ENCODE data around the gene TTLL9.

The TTLL9 gene

GRCh38 chr20:31956556-31957526, 86.4 kb downstream of the TTLL9 start:
- Histone ChIP-seq H3K36me3 (ENCODE audit: insufficient read depth, low read length) (no peaks in the 10 kb centered on the region), H3K4me1 (ENCODE audit: insufficient read depth, low read length) (no peaks in the 10 kb centered on the region), H3K4me3 (ENCODE audit: low read length) (no peak overlapping the region), H3K9me3 (ENCODE audit: insufficient read depth, low read depth, low read length) (no peaks in the 10 kb centered on the region), H3K9ac (ENCODE audit: low read depth, low read length) (no peak overlapping the region; the same call in 1 of the 2 replicates), H3K27ac (ENCODE audit: low read depth, low read length) (no peak overlapping the region), H3K27me3 (ENCODE audit: insufficient read depth, low read length) (no peaks in the 10 kb centered on the region)
- 77% methylated on average over 11 of the region's 11 CpGs for WGBS

GRCh38 chr20:31962761-31963160, 92.3 kb downstream of the TTLL9 start:
- 58% methylated on average over 2 of the region's 2 CpGs for WGBS
- Histone ChIP-seq H3K27ac (ENCODE audit: low read depth, low read length) (no peak overlapping the region), H3K4me1 (ENCODE audit: insufficient read depth, low read length) (peaks cover 5% of the 10 kb centered on the region; the same call in 1 of the 2 replicates), H3K36me3 (ENCODE audit: insufficient read depth, low read length) (no peaks in the 10 kb centered on the region), H3K9ac (ENCODE audit: low read depth, low read length) (no peak overlapping the region), H3K9me3 (ENCODE audit: insufficient read depth, low read depth, low read length) (no peaks in the 10 kb centered on the region), H3K4me3 (ENCODE audit: low read length) (no peak overlapping the region), H3K27me3 (ENCODE audit: insufficient read depth, low read length) (peaks cover 4% of the 10 kb centered on the region; the same call in 1 of the 2 replicates)

- peaks cover 6% of the 10 kb centered on the region; the same call in 1 of the 2 replicates for H3K27me3 ChIP-seq (ENCODE audit: insufficient read depth, low read length)
- no peaks in the 10 kb centered on the region for H3K36me3 ChIP-seq (ENCODE audit: insufficient read depth, low read length)
- H3K4me1 ChIP-seq (ENCODE audit: insufficient read depth, low read length) = peaks cover 5% of the 10 kb centered on the region; the same call in 1 of the 2 replicates
- WGBS = 82% methylated on average over 6 of the region's 6 CpGs
- H3K27ac ChIP-seq (ENCODE audit: low read depth, low read length) = no peak overlapping the region
- no peaks in the 10 kb centered on the region for H3K9me3 ChIP-seq (ENCODE audit: insufficient read depth, low read depth, low read length)
- no peak overlapping the region for H3K4me3 ChIP-seq (ENCODE audit: low read length)
- no peak overlapping the region for H3K9ac ChIP-seq (ENCODE audit: low read depth, low read length)
These were observed 93.5 kb downstream of the TTLL9 start for GRCh38 chr20:31963889-31964288.

- H3K27me3 ChIP-seq (ENCODE audit: insufficient read depth, low read length) = peaks cover 17% of the 10 kb centered on the region
- WGBS = 19% methylated on average over 5 of the region's 5 CpGs
These were observed 96.7 kb downstream of the TTLL9 start for GRCh38 chr20:31966991-31967655.

GRCh38 chr20:31967830-31968249, 97.4 kb downstream of the TTLL9 start, which contains the start of gene XKR7:
Gene XKR7 (plus strand): TSS chr20:31968151. CDS start chr20:31968176, 25 bp downstream.
- H3K9me3 ChIP-seq (ENCODE audit: insufficient read depth, low read depth, low read length) = no peaks in the 10 kb centered on the region
- no peak within 1 kb of the TSS; the same call in 1 of the 2 replicates for H3K27ac ChIP-seq (ENCODE audit: low read depth, low read length)
- H3K9ac ChIP-seq (ENCODE audit: low read depth, low read length) = no peak within 1 kb of the TSS
- H3K4me1 ChIP-seq (ENCODE audit: insufficient read depth, low read length) = peaks cover 5% of the 10 kb centered on the region
- 1% methylated on average over 37 of the region's 38 CpGs for WGBS
- no peaks in the 10 kb centered on the region for H3K36me3 ChIP-seq (ENCODE audit: insufficient read depth, low read length)
- H3K27me3 ChIP-seq (ENCODE audit: insufficient read depth, low read length) = peaks cover 17% of the 10 kb centered on the region
- peak within 1 kb of the TSS; percentile 69 for H3K4me3 ChIP-seq (ENCODE audit: low read length)

More at GRCh38 chr20:31966991-31967655, 96.7 kb downstream of the TTLL9 start:
- Histone ChIP-seq H3K9ac (ENCODE audit: low read depth, low read length) (no peak overlapping the region), H3K36me3 (ENCODE audit: insufficient read depth, low read length) (no peaks in the 10 kb centered on the region), H3K9me3 (ENCODE audit: insufficient read depth, low read depth, low read length) (no peaks in the 10 kb centered on the region), H3K4me3 (ENCODE audit: low read length) (peak overlapping the region; percentile 69), H3K27ac (ENCODE audit: low read depth, low read length) (no peak overlapping the region), H3K4me1 (ENCODE audit: insufficient read depth, low read length) (peaks cover 5% of the 10 kb centered on the region; the same call in 1 of the 2 replicates)

- peak overlapping the region; percentile 69 for H3K4me3 ChIP-seq (ENCODE audit: low read length)
These were observed 98.1 kb downstream of the TTLL9 start for GRCh38 chr20:31968291-31969126.

GRCh38 chr20:31969991-31970390, 99.6 kb downstream of the TTLL9 start:
- no peak overlapping the region for H3K9ac ChIP-seq (ENCODE audit: low read depth, low read length)
- no peak overlapping the region for H3K4me3 ChIP-seq (ENCODE audit: low read length)
- H3K27ac ChIP-seq (ENCODE audit: low read depth, low read length) = no peak overlapping the region
- no peaks in the 10 kb centered on the region for H3K36me3 ChIP-seq (ENCODE audit: insufficient read depth, low read length)
- WGBS = 81% methylated on average over 2 of the region's 5 CpGs
- peaks cover 11% of the 10 kb centered on the region for H3K4me1 ChIP-seq (ENCODE audit: insufficient read depth, low read length)
- H3K27me3 ChIP-seq (ENCODE audit: insufficient read depth, low read length) = peaks cover 13% of the 10 kb centered on the region
- no peaks in the 10 kb centered on the region for H3K9me3 ChIP-seq (ENCODE audit: insufficient read depth, low read depth, low read length)

More at GRCh38 chr20:31968291-31969126, 98.1 kb downstream of the TTLL9 start:
- H3K9ac ChIP-seq (ENCODE audit: low read depth, low read length) = no peak overlapping the region
- no peaks in the 10 kb centered on the region for H3K36me3 ChIP-seq (ENCODE audit: insufficient read depth, low read length)
- peaks cover 5% of the 10 kb centered on the region for H3K4me1 ChIP-seq (ENCODE audit: insufficient read depth, low read length)
- H3K27me3 ChIP-seq (ENCODE audit: insufficient read depth, low read length) = peaks cover 17% of the 10 kb centered on the region
- H3K9me3 ChIP-seq (ENCODE audit: insufficient read depth, low read depth, low read length) = no peaks in the 10 kb centered on the region
- 3% methylated on average over 57 of the region's 57 CpGs for WGBS
- H3K27ac ChIP-seq (ENCODE audit: low read depth, low read length) = no peak overlapping the region

GRCh38 chr20:31972471-31973021, 102.1 kb downstream of the TTLL9 start:
- Histone ChIP-seq H3K9ac (ENCODE audit: low read depth, low read length) (no peak overlapping the region), H3K27me3 (ENCODE audit: insufficient read depth, low read length) (peaks cover 13% of the 10 kb centered on the region), H3K27ac (ENCODE audit: low read depth, low read length) (no peak overlapping the region), H3K36me3 (ENCODE audit: insufficient read depth, low read length) (no peaks in the 10 kb centered on the region), H3K9me3 (ENCODE audit: insufficient read depth, low read depth, low read length) (no peaks in the 10 kb centered on the region), H3K4me1 (ENCODE audit: insufficient read depth, low read length) (peaks cover 11% of the 10 kb centered on the region), H3K4me3 (ENCODE audit: low read length) (no peak overlapping the region)
- WGBS = 48% methylated on average over 4 of the region's 4 CpGs

GRCh38 chr20:31974296-31974695, 103.9 kb downstream of the TTLL9 start:
- no peaks in the 10 kb centered on the region for H3K36me3 ChIP-seq (ENCODE audit: insufficient read depth, low read length)
- peaks cover 7% of the 10 kb centered on the region for H3K27me3 ChIP-seq (ENCODE audit: insufficient read depth, low read length)
- H3K9me3 ChIP-seq (ENCODE audit: insufficient read depth, low read depth, low read length) = no peaks in the 10 kb centered on the region
- H3K4me3 ChIP-seq (ENCODE audit: low read length) = no peak overlapping the region
- peaks cover 11% of the 10 kb centered on the region for H3K4me1 ChIP-seq (ENCODE audit: insufficient read depth, low read length)
- WGBS = 95% methylated on average over 2 of the region's 2 CpGs
- no peak overlapping the region for H3K9ac ChIP-seq (ENCODE audit: low read depth, low read length)
- no peak overlapping the region; the same call in 1 of the 2 replicates for H3K27ac ChIP-seq (ENCODE audit: low read depth, low read length)

GRCh38 chr20:31974951-31975487, 104.6 kb downstream of the TTLL9 start:
- peaks cover 11% of the 10 kb centered on the region for H3K4me1 ChIP-seq (ENCODE audit: insufficient read depth, low read length)
- H3K9me3 ChIP-seq (ENCODE audit: insufficient read depth, low read depth, low read length) = no peaks in the 10 kb centered on the region
- peak overlapping the region; percentile 80; the same call in 1 of the 2 replicates for H3K27ac ChIP-seq (ENCODE audit: low read depth, low read length)
- no peaks in the 10 kb centered on the region for H3K36me3 ChIP-seq (ENCODE audit: insufficient read depth, low read length)
- 33% methylated on average over 9 of the region's 10 CpGs for WGBS
- peak overlapping the region; percentile 22 for H3K4me3 ChIP-seq (ENCODE audit: low read length)
- peaks cover under 1% of the 10 kb centered on the region for H3K27me3 ChIP-seq (ENCODE audit: insufficient read depth, low read length)
- H3K9ac ChIP-seq (ENCODE audit: low read depth, low read length) = peak overlapping the region; percentile 3; the same call in 1 of the 2 replicates

Measured in HUES64 (cell line).